AG09319 (cell line): Measurements from ENCODE around the gene ARID1B.
A peak's percentile ranks its signal among the peaks of the same experiment; 100 is the strongest.

Source experiments
- DNase-seq: peaks from one replicate; pipeline ENCODE4 v3.0.0-alpha.2; 2010; ENCODE audit warnings: low read depth; ENCODE audit errors: extremely low read depth
- CTCF ChIP-seq: IDR thresholded peaks from 2 replicates; pipeline ENCODE4 v1.5.1; 2011; ENCODE audit warnings: low read depth, mild to moderate bottlenecking, inconsistent platforms, low read length, moderate library complexity

The ARID1B gene

GRCh38 chr6:157230910-157231309, 453.7 kb downstream of the ARID1B start:
- TF ChIP-seq CTCF: no peak

GRCh38 chr6:157232161-157232895, 455.1 kb downstream of the ARID1B start:
- no peak for TF ChIP-seq CTCF
- no peak for DNase-seq

More at GRCh38 chr6:157230910-157231309, 453.7 kb downstream of the ARID1B start:
- DNase-seq: no peak

- TF ChIP-seq CTCF: no peak
- DNase-seq: no peak
Observed at GRCh38 chr6:157233156-157233555, 456.0 kb downstream of the ARID1B start.

GRCh38 chr6:157233686-157234085, 456.5 kb downstream of the ARID1B start:
- no peak for DNase-seq
- no peak for TF ChIP-seq CTCF

- no peak for DNase-seq
- TF ChIP-seq CTCF: peak; percentile 66
Observed at GRCh38 chr6:157235600-157236039, 458.4 kb downstream of the ARID1B start.

- no peak for TF ChIP-seq CTCF
- no peak for DNase-seq
Observed at GRCh38 chr6:157236040-157236725, 459.0 kb downstream of the ARID1B start.

GRCh38 chr6:157238346-157238745, 461.2 kb downstream of the ARID1B start:
- TF ChIP-seq CTCF: no peak
- no peak for DNase-seq
